LNCAP (cell line): ENCODE data around the gene BCAP29.

ENCODE experiments used
- TF ChIP-seq, protein P1 (sequence below): fragments of 450-650 bp; IDR thresholded peaks from 2 replicates; pipeline ENCODE4 v1.5.1; 2017; ENCODE audit warnings: mild to moderate bottlenecking

The BCAP29 gene

DNA sequence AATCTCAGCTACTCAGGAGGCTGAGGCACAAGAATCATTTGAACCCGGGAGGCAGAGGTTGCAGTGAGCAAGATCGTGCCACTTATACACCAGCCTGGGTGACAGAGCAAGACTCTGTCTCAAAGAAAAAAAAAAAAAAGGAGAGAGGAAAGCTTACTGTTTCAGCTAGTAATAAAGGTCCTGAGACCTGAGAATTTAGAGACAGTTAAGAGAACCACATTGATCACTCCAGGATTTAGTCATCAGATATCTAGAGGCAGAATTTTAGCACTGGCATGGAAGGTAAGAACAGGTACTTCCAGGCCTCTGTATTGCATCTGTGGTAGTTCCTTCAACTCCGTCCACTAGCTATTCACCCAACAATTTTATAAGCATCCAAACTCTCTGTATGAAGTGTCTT lies 24.2 kb upstream of the BCAP29 start:
- TF ChIP-seq, protein P1, sequence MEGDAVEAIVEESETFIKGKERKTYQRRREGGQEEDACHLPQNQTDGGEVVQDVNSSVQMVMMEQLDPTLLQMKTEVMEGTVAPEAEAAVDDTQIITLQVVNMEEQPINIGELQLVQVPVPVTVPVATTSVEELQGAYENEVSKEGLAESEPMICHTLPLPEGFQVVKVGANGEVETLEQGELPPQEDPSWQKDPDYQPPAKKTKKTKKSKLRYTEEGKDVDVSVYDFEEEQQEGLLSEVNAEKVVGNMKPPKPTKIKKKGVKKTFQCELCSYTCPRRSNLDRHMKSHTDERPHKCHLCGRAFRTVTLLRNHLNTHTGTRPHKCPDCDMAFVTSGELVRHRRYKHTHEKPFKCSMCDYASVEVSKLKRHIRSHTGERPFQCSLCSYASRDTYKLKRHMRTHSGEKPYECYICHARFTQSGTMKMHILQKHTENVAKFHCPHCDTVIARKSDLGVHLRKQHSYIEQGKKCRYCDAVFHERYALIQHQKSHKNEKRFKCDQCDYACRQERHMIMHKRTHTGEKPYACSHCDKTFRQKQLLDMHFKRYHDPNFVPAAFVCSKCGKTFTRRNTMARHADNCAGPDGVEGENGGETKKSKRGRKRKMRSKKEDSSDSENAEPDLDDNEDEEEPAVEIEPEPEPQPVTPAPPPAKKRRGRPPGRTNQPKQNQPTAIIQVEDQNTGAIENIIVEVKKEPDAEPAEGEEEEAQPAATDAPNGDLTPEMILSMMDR = no peak

DNA sequence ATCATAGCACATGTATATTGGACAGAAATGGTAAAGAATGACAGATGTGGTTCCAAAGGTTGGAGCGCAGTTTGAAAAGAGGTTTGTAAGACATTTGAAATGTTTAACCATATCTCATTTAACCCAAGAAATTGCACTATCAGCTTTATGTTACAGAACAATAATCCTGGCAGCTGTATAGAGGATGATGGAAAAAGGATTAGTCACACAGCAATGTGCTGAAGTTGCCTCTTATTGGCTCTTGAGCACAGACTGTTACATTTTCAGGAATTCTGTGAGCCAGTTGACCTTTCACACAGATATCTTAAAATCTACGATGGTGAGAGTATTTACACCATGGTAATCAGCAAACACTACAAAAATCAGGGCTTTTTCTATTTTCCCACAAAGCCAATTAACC lies 20.2 kb upstream of the BCAP29 start:
- TF ChIP-seq, protein P1 = no peak

- TF ChIP-seq, protein P1 = no peak
These were observed 19.0 kb upstream of the BCAP29 start for GRCh38 chr7:107560898-107561516.

GRCh38 chr7:107563081-107563774 lies 16.8 kb upstream of the BCAP29 start:
- TF ChIP-seq, protein P1 = no peak

DNA sequence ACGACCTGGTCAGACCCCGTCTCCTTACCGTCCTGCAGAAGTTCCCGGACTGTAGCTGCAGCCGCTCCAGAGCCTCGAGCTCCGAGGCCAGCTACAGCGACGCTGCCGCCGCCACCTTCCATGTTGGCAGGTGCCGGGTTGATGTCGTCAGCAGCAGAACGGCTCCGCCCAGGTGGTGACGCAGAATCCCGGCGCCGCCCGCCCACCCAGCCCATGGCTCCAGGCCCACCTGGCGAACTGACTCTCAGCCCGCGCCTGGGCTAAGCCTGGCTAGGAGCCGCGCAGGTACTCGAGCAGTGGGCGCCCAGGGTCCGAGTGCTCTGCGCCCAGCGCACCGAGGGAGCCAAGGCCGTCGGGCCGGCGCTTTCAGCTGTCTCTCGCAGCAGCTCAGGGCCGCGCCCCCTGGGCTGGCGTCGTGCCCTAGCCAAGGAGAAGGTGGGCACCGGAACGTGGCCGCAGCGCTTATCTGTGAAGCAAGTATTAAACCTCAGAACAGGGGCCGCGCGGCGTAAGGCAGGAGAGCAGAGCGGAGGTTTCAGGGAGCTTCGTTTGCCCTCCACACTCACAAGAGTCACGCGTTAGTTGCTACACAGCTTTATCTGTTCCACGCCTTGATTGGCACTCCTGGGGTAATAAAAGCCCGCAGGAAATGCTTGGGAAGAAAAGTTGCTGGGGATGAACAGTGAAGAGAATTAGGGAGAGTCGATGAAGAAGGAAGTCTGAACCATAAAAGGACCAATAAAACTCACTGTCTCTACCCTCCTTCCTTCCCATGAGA lies 16.1 kb upstream of the BCAP29 start, which contains the start of the genes COG5 and DUS4L:
Gene COG5, minus strand, starts transcription at position 146 of the 778 bp plus-strand sequence. Its CDS starts 24 bp downstream, at position 122.
Gene DUS4L, plus strand, starts transcription at position 197 of the 778 bp plus-strand sequence. CDS start 3,100 bp downstream, outside the sequence.
- TF ChIP-seq, protein P1 = no peak

- TF ChIP-seq, protein P1 = no peak
These were observed 15.3 kb upstream of the BCAP29 start for GRCh38 chr7:107564553-107565298.

DNA sequence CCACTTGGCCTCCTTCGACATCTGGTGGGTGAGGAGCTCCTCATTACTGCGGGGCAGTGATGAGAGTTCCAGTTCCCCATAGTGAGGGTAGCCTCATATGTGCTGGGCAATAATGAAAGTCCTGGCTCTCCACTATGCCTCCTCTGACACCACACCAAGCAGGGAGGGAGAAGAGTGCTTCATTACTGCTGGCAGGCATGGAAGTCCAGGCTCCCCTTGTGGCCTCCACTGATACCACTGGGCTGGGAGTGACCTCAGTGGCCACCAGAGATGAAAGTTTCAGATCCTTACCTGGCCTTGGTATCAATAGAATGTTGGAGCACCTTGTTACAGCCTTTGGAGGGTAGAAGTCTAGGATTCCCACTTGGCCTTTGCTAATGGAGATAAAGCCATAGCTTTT lies 9.7 kb upstream of the BCAP29 start:
- TF ChIP-seq, protein P1 = no peak
